ACHN (cell line): ENCODE measurements around the gene SOX8.

Source experiments
- DNase-seq: peaks from one replicate; pipeline ENCODE4 v3.0.0-alpha.2; 2015
- in situ Hi-C: cut with HindIII; loops from 2 replicates; pipeline ENCODE4 v1.10.0; 2017; ENCODE audit warnings: low sequenced_read_pairs, low pct_ligation_motif_present, low pct_unique_long_range_greater_than_20kb

The SOX8 gene

DNA sequence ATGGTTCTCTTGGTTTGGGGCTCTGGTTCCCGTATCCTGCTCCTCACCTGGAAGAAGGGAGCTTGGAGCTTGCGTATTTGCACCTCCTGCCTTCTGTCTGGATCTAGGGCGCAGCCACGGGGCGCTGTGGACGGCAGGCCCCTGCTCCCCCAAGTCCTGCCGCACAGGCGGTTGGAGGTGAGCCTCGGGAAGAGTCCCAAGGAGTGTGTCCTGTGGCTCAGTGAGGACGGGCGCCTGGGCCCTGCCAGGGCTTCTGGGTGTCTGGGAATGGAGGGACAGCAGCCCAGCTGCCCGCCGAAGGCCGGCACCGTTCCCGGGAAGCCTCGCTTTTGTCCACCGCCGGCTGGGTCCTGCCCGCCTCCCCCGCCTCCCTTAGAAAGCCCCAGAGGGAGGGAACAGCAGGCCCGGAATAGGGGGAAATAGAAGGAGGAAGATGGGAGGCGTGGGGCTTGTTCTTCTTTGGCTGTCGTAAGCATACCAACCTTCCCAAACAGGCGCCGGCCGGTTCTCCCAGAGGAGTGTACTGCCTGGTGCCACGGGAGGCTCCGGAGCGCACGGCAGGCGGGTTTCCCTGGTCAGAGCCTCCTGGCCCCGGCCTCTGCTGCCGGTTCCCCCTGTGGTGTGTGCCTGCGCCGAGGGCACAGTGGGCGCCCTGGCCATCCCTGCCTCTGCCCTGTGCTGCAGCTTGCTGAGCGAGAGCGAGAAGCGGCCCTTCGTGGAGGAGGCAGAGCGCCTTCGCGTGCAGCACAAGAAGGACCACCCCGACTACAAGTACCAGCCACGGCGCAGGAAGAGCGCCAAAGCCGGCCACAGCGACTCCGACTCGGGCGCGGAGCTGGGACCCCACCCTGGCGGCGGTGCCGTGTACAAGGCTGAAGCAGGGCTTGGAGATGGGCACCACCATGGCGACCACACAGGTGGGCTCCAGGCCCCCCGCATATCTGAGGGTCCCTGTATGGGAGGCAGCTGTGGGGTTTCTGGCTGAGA is 1.8 kb downstream of the SOX8 start:
- in situ Hi-C loops = loop anchor here (25.0 kb wide), 1 partner anchor 146 kb away; no protein-coding TSS in a partner anchor

GRCh38 chr16:984121-984694 is 2.6 kb downstream of the SOX8 start:
- in situ Hi-C loops = loop anchor here (25.0 kb wide), 1 partner anchor 147 kb away; no protein-coding TSS in a partner anchor
- no peak for DNase-seq

More for the DNA sequence above, 1.8 kb downstream of the SOX8 start:
- no peak for DNase-seq

DNA sequence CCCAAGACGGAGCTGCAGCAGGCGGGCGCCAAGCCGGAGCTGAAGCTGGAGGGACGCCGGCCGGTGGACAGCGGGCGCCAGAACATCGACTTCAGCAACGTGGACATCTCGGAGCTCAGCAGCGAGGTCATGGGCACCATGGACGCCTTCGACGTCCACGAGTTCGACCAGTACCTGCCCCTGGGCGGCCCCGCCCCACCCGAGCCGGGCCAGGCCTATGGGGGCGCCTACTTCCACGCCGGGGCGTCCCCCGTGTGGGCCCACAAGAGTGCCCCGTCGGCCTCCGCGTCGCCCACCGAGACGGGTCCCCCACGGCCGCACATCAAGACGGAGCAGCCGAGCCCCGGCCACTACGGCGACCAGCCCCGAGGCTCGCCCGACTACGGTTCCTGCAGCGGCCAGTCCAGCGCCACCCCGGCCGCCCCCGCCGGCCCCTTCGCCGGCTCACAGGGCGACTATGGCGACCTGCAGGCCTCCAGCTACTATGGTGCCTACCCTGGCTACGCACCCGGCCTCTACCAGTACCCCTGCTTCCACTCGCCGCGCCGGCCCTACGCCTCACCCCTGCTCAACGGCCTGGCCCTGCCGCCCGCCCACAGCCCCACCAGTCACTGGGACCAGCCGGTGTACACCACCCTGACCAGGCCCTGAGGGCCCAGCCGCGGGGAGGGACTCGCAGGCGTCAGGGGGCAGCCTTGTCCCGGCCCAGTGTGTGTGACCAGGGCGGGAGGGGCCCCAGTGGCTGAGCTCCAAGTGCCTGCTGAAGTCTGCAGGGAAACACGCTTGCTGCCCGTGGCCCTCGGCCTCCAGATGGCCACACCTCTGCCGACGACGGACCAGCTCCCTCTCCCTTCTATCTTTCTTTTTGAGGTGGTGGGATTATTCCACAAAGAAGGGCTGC is 3.4 kb downstream of the SOX8 start:
- no peak for DNase-seq
- in situ Hi-C loops = loop anchor here (5.0 to 25.0 kb wide), 2 partner anchors 52 to 148 kb away; no protein-coding TSS in a partner anchor

GRCh38 chr16:985646-986400 is 4.3 kb downstream of the SOX8 start:
- in situ Hi-C loops = loop anchor here (5.0 to 25.0 kb wide), 2 partner anchors 51 to 149 kb away; no protein-coding TSS in a partner anchor
- no peak for DNase-seq

DNA sequence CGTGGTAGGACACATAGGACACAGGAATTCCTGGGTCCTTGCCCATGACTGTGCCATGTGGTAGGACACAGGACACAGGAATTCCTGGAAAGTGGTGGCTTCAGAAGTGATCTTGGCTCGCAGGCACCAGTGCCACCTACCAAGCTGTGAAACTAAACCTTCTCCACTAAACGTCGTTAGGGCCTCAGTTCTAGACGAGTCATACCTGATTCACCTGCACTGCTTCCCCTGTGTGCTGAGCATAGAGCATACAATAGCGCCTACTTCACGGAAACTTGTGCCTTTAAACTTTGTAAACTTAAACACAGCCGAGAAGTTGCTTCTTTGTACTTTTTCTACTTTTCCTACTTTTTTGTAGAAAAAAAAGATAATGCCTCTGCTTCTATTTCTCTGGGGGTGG is 4.8 kb downstream of the SOX8 start:
- DNase-seq = no peak
- in situ Hi-C loops = loop anchor here (5.0 to 25.0 kb wide), 2 partner anchors 51 to 149 kb away; no protein-coding TSS in a partner anchor

DNA sequence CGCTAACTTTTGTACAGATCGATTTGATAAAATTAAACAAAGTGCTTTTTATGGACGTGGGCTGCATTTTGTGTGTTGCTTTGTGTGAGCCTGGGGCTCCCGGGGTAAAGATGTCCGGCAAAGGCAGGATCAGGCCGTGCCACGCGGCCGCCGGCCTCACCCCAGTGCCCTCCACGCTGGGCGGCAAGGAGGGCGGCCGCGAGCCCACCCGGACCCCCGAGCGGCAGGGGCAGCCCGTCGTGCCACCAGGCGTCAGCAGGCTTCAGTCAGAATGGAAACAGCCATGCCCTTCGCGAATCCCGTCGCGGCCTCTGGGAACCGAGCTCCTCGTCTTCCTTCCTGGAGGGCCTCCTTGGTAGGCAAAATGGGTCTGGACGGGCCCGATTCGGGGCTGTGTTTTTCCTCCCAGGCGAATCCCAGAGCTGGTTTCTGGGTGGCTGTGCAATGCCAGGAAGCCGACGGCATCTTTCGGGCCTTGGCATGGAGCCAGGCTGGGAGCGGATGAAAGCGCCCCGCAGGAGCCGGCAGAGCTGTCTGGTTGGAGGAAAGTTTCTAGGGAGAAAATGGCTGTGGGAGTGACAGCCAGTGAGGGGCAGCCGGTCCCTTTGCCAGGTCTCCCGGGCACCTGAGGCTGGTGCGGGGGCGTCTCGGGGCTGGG is 5.5 kb downstream of the SOX8 start:
- DNase-seq = no peak
- in situ Hi-C loops = loop anchor here (5.0 to 25.0 kb wide), 2 partner anchors 50 to 150 kb away; no protein-coding TSS in a partner anchor

DNA sequence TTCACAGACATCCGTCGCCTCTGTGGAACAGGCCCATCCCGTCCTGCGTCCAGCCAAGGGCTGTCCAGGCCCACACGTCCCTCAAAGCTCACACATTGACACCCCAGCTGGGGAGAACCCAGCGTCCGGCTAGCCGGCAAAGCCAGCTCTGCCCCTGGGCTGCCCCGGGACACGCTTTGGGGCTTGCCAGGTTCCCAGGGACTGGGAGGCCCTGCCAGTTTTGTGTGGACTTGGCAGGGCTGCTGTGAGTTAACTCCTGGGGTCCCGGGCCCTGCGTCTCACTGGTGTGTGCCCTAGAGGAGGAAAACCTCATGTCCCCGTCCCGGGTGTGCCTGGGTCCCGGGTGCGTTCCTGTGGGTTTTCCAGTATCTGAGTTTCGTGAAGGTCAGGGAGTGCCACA is 6.3 kb downstream of the SOX8 start:
- DNase-seq = no peak
- in situ Hi-C loops = loop anchor here (5.0 to 25.0 kb wide), 2 partner anchors 49 to 151 kb away; no protein-coding TSS in a partner anchor

GRCh38 chr16:988471-989353 is 7.1 kb downstream of the SOX8 start:
- no peak for DNase-seq
- in situ Hi-C loops = loop anchor here (5.0 to 25.0 kb wide), 2 partner anchors 49 to 151 kb away; no protein-coding TSS in a partner anchor

DNA sequence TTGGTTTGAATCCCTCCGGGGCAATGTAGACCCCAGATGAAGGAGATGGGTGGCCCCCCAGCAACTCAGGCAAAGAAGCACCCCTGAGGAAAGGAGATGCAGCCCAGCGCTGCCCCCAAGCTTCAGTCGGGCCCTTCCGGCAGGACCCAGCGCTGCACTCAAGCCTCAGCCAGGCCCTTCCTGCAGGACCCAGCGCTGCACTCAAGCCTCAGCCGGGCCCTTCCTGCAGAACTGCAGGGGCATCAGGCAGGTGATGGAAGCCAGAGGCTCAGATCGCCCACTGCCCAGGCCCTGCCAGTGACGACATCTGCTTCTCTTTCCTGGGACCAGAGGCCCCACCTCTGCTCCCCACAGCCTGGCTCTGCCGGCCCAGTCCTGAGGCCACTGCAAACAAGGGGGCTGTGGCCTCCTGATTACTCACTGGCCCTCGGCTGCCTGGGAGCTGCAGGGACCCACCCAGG is 7.8 kb downstream of the SOX8 start:
- no peak for DNase-seq
- in situ Hi-C loops = loop anchor here (5.0 to 25.0 kb wide), 2 partner anchors 48 to 152 kb away; no protein-coding TSS in a partner anchor

DNA sequence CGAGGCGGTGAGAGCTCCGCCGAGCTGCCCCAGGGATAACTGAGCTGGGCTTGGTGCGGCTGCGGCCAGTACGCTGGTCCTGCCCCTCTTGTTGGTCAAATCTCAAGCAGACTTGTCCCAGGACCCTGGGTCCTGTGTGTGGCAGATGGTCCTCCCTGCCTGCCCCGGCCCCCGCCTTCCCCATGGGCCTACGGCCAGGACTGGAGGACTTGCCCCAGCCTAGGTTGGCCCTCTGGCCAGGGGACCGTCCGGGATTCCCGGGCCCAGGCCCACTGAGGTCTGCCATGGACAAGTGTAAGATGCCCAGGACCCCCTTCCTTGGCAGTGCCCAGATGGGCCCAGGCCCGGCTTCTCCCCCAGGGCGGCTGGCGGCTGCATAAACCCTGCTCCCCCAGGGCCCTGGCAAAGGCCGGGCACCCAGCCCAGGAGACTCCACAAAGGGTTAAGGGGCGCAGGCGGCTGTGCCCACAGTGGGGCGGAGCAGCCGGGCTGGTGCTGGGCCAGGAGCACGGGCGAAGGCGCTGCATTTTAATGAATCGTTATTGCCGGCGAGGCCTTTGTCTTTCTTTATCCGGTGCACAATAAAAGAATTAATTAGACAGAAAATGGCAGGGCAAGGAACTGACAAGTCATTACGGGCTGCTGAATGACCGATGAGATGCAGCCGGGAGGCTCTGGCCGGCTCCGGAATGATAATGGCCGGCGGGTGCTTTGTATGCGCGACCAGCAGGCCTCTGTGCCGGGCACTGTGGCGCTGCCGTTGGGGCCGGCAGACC is 9.1 kb downstream of the SOX8 start:
- in situ Hi-C loops = loop anchor here (25.0 kb wide), 1 partner anchor 153 kb away; no protein-coding TSS in a partner anchor
- no peak for DNase-seq

GRCh38 chr16:991345-991744 is 9.8 kb downstream of the SOX8 start:
- in situ Hi-C loops = loop anchor here (25.0 kb wide), 1 partner anchor 154 kb away; no protein-coding TSS in a partner anchor
- DNase-seq = no peak

GRCh38 chr16:991773-992172 is 10.2 kb downstream of the SOX8 start:
- in situ Hi-C loops = loop anchor here (25.0 kb wide), 1 partner anchor 154 kb away; no protein-coding TSS in a partner anchor
- DNase-seq = no peak

DNA sequence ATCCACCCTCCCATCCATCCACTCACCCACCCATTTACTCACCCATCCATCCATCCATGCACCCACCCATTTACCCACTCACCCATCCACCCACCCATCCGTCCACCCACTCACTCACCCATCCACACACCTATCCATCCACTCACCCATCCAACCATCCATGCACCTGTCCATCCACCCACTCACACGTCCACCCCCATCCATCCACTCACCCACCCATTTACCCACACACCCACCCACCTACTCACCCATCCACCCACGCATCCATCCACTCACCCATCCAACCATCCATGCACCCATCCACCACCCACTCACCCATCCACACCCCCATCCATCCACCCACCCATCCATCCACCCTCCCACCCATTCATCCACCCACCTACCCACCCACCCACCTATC is 12.2 kb downstream of the SOX8 start:
- no peak for DNase-seq
- in situ Hi-C loops = loop anchor here (25.0 kb wide), 1 partner anchor 156 kb away; no protein-coding TSS in a partner anchor

DNA sequence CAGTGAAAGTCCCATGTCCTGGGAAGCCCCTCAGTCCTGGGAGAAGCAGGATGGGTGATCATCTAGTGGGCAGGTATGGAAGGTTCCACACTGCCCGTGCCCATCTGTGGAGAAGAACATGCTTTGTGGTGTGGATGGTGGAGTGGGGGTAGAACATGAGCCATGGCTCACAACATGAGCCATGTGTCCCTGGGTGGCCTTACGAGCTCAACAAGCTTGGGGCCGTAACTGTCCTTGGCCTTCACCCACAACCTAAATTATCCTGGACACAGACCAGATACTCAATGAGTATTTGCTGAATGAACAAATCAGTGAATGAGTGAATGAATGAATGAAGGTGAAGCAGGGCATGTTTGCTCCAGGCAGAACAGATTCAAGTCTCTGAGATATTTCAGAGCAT is 13.5 kb downstream of the SOX8 start:
- no peak for DNase-seq
- in situ Hi-C loops = loop anchor here (25.0 kb wide), 1 partner anchor 158 kb away; no protein-coding TSS in a partner anchor

DNA sequence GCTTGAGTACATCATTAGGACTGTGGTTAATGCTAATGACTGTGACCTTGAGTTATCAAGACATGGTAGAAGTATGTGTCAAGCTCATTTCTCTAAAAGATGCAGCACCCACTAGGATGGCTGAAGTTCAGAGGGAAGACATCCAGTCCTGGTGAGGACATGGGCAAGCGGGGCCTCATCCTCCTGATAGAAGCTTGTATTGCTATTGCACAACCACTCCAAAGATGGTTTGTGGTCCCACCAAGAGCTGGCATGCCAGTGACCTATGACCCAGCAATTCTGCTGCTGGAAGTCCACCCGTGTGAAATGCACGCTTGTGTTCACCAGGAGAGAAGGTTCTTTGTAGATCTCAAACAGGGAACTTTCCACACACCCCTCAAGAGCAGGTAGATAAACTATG is 14.2 kb downstream of the SOX8 start:
- in situ Hi-C loops = loop anchor here (25.0 kb wide), 1 partner anchor 158 kb away; no protein-coding TSS in a partner anchor

More for the DNA sequence above, 14.2 kb downstream of the SOX8 start:
- DNase-seq = no peak
